Uterus (tissue), 2 donors: ENCODE measurements around the gene SURF2.

Experiments used
- CTCF ChIP-seq, 4 experiments: fragments of 200-600 bp in 2 of 4; fragments of 450-650 bp in 2 of 4; sonication (generic) in 2 of 4; IDR thresholded peaks; one replicate each; pipeline ENCODE4 v1.5.1; 2016 to 2019; ENCODE audit warnings: antibody characterized with exemption in 4 of 4, mild to moderate bottlenecking in 2 of 4, moderate library complexity in 1 of 4
- POLR2A ChIP-seq, 2 donors: fragments of 450-650 bp; IDR thresholded peaks; one replicate each; pipeline ENCODE4 v1.6.1; 2016; ENCODE audit warnings: antibody characterized with exemption in 2 of 2, mild to moderate bottlenecking in 1 of 2, moderate library complexity in 1 of 2

- TF ChIP-seq POLR2A (IDR thresholded peaks at IDR 0.05) (no peak), CTCF (IDR thresholded peaks at IDR 0.05) (no peak)
Measured at GRCh38 chr9:133404454-133405002, 48.2 kb downstream of the SURF2 start.
